GM21360 (cell line): Measurements from ENCODE around the gene MORN4.

Source experiments
- ATAC-seq: cut with Tn5 transposase; IDR thresholded peaks from one replicate; pipeline ENCODE4 v1.9.1; 2021; ENCODE audit warnings: mild to moderate bottlenecking, moderate library complexity; ENCODE audit not compliant: unreplicated experiment

MORN4 gene

GRCh38 chr10:97575127-97575668 is 58.1 kb downstream of the MORN4 start:
- ATAC-seq, result no peak

DNA sequence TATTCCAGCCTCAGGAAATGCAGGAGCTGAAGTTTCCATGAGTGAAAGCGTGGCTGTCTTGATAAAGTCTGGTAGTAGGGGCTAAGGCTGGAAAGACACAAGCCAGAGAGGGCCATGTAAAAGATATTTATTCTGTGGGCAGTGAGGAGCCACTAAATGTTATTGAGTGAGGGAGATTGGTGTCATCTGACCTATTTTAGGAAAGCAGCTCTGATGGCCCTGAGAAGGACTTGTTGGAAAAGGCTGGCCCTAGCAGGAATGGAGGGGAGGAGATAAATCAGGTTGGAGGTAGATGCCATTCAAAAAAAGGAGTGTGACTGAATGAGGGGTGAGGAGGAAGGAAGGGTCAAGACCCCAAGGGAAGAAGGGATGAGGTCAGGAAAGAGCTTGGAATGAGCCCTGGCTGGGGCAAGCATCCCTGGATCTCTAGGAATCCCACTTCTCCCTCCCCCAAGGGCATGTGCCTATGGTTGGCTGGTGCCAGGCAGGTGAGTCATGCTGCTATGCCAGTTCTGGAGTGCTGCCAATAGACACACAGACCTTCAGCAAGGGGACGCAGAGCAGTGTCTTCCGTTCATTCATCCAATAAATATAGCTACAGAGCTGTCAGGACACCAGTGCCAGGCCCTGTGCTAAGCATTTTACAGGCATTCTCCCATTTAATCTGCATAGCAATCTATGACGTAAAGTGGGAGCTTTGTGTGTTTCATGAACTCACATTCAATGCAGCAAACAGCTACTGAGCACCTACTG is 58.8 kb downstream of the MORN4 start:
- no peak for ATAC-seq

- no peak for ATAC-seq
These were observed 59.6 kb downstream of the MORN4 start for GRCh38 chr10:97573672-97574071.

GRCh38 chr10:97573021-97573420 is 60.3 kb downstream of the MORN4 start:
- no peak for ATAC-seq

GRCh38 chr10:97572214-97572989 is 60.9 kb downstream of the MORN4 start, which contains the start of gene ANKRD2:
TSS of gene ANKRD2 (plus strand) at chr10:97572779. CDS start at chr10:97572789, 10 bp downstream.
- no peak for ATAC-seq

- ATAC-seq, result no peak
These were observed 61.7 kb downstream of the MORN4 start for GRCh38 chr10:97571622-97572021.

DNA sequence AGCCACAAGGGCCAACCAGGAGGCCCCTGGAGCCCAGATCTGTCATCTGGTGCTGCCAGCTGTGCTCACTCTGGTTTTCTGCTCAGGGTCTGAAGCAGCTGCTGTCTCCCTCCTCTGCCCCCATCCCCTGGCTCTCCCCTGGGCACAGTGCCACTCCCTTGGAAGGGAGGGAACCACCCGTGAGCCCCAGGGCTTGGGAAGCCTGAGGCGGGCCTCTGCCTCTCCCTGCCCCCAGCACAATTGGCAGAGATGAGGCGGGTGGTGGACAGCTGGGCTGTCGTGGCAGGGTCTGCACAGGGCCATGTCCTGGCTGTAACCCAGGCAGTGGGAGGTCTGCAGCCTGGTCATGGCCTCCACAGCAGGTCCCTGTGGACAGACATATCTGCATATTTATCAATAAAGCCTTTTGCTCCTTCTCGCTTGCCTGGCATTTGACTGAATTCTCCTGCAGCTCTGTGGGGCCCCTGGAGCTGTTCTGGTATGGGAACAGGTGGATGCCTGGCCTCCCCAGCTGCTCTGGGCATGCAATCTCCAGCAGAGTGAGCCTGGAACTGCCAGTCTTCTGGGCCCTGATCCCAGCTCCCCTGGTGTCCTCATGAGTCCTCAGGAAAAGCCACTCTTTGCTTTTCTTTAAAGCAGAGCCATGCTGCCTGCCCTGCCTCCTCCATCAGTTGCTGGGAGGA is 62.4 kb downstream of the MORN4 start:
- no peak for ATAC-seq

GRCh38 chr10:97570146-97570788 is 63.0 kb downstream of the MORN4 start:
- no peak for ATAC-seq

- no peak for ATAC-seq
These were observed 65.4 kb downstream of the MORN4 start for GRCh38 chr10:97567891-97568290.

- no peak for ATAC-seq
These were observed 66.8 kb downstream of the MORN4 start for GRCh38 chr10:97566336-97566996.

DNA sequence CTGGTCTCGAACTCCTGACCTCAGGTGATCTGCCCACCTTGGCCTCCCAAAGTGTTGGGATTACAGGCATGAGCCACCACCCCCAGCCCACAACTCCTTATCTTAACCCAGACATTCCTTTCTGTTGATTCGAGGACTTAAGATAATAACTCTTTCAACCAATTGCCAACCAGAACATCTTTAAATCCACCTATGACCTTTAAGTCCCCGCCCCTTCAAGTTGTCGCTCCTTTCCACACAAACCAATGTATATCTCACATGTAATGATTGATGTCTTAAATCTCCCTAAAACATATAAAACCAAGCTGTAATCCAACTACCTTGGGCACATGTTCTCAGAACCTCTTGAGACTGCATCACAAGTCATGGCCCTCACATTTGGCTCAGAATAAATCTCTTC is 68.5 kb downstream of the MORN4 start:
- ATAC-seq, result no peak
